Measurements from ENCODE around the gene CDK14. TPM values are rescaled to one million over a fixed set of nuclear protein-coding genes. Genes with fewer than 3 reads are reported as not detected.

Gene CDK14
- total RNA-seq (10 to 100 TPM; 12.2 to 37.7 (median 26.3) TPM), polyA plus RNA-seq (10 to 100 TPM in 1 of 2 donors, 1 to 10 TPM in 1; 2.9 to 13.9 TPM)
- long read RNA-seq, donor 1, full-length matches to known transcripts: 5 of 10 reads
- long read RNA-seq, donor 1, partial matches to known transcripts: 2 of 10 reads
- long read RNA-seq, donor 1, other reads (novel, unspliced or antisense): 3 of 10 reads
- long read RNA-seq, donor 2, full-length matches to known transcripts: 10 of 16 reads
- long read RNA-seq, donor 2, partial matches to known transcripts: 3 of 16 reads
- long read RNA-seq, donor 2, other reads (novel, unspliced or antisense): 3 of 16 reads
- long read RNA-seq, donor 3, full-length matches to known transcripts: 10 of 19 reads
- long read RNA-seq, donor 3, partial matches to known transcripts: 4 of 19 reads
- long read RNA-seq, donor 3, other reads (novel, unspliced or antisense): 5 of 19 reads

- ATAC-seq (peak; percentile 35 to 84 (median 68)), DNase-seq (peak; percentile 78 to 90 (median 85))
- intact Hi-C loops (cut with DNase I): loop anchor here in 2 of 10 donors (2.0 to 5.0 kb wide), 2 partner anchors 29 to 44 kb away; no protein-coding TSS in a partner anchor
- TF ChIP-seq, protein P1, sequence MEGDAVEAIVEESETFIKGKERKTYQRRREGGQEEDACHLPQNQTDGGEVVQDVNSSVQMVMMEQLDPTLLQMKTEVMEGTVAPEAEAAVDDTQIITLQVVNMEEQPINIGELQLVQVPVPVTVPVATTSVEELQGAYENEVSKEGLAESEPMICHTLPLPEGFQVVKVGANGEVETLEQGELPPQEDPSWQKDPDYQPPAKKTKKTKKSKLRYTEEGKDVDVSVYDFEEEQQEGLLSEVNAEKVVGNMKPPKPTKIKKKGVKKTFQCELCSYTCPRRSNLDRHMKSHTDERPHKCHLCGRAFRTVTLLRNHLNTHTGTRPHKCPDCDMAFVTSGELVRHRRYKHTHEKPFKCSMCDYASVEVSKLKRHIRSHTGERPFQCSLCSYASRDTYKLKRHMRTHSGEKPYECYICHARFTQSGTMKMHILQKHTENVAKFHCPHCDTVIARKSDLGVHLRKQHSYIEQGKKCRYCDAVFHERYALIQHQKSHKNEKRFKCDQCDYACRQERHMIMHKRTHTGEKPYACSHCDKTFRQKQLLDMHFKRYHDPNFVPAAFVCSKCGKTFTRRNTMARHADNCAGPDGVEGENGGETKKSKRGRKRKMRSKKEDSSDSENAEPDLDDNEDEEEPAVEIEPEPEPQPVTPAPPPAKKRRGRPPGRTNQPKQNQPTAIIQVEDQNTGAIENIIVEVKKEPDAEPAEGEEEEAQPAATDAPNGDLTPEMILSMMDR (IDR thresholded peaks at IDR 0.05): peak; percentile 24 to 60 (median 49)
- TF ChIP-seq POLR2A (IDR thresholded peaks at IDR 0.05): no peak
- Histone ChIP-seq H3K4me1 (peaks cover 0 to 37% (median 15%) of the 10 kb centered on the region in 12 donors), H3K27ac (peak within 1 kb of the TSS; percentile 80 to 88 (median 84)), H3K36me3 (no peaks in the 10 kb centered on the region), H3K9me3 (no peaks in the 10 kb centered on the region), H3K27me3 (no peaks in the 10 kb centered on the region), H3K4me3 (peak within 1 kb of the TSS; percentile 73 to 93 (median 85))
- WGBS, 4 donors: 0 to 1% (median 1%) methylated on average over 46 to 118 of the region's 118 CpGs
These were observed at the start of gene CDK14 for GRCh38 chr7:90595801-90596670. CDK14 (plus strand) TSS chr7:90596321; CDS start chr7:90596628, 307 bp downstream.

DNA sequence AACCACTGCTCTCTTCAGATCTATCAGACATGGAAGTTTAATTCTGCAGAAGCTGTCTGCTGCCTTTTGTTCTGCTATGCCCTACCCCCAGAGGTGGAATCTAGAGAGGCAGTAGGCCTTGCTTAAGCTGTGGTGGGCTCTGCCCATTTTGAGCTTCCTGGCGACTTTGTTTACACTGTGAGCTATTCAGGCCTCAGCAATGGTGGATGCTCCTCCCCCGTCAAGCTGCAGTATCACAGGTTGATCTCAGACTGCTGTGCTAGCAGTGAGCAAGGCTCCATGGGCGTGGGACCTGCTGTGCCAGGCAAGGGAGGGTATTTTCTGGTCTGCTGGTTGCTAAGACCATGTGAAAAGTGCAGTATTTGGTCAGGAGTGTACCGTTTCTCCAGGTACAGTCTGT is 45.1 kb upstream of the CDK14 start:
- WGBS, 4 donors: 77 to 100% (median 80%) methylated on average over 2 to 4 of the region's 4 CpGs
- Histone ChIP-seq H3K4me1 (no peaks in the 10 kb centered on the region), H3K27ac (no peak overlapping the region), H3K27me3 (no peaks in the 10 kb centered on the region), H3K9me3 (no peaks in the 10 kb centered on the region), H3K36me3 (no peaks in the 10 kb centered on the region), H3K4me3 (no peak overlapping the region)
- intact Hi-C loops (cut with DNase I): loop anchor here in 6 of 10 donors (5.0 kb wide), 4 partner anchors 46 to 486 kb away; partner anchors contain the start of gene CDK14 (in 1 of the 6)
- no peak for ATAC-seq
- no peak for DNase-seq
- TF ChIP-seq POLR2A (IDR thresholded peaks at IDR 0.05): no peak
- TF ChIP-seq, protein P1 (IDR thresholded peaks at IDR 0.05): no peak

DNA sequence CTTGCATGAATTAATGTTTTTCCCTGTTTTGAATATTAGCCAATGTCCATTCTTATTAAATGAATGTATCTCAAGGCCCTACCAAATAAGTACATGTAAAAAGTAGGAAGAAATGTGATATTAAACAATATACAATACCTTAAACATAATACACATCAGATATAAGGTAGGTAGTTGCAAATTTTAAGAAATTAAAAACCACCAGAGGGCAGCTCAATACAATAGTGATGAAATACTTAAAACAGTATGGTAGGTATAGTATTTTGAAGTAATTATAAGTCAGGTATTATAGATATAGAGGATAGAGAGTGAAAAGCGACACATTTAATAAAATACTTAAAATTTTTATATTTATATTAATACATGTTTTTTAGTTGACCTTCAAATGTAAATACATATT is 43.6 kb upstream of the CDK14 start:
- TF ChIP-seq POLR2A (IDR thresholded peaks at IDR 0.05): no peak
- TF ChIP-seq, protein P1 (IDR thresholded peaks at IDR 0.05): peak in 11 of 12 donors; percentile 18 to 63 (median 49)
- no peak overlapping the region for H3K27ac ChIP-seq
- no peak for DNase-seq
- peak in 1 of 4 donors; percentile 57 for ATAC-seq
- 49 to 71% (median 56%) methylated on average over 1 of the region's 1 CpG for WGBS, 4 donors
- H3K4me1 ChIP-seq: no peaks in the 10 kb centered on the region
- intact Hi-C loops (cut with DNase I): loop anchor here in 9 of 10 donors (1.0 to 5.0 kb wide), 9 partner anchors 45 to 485 kb away; partner anchors contain the start of gene CDK14 (in 1 of the 9)
- H3K36me3 ChIP-seq: no peaks in the 10 kb centered on the region
- H3K9me3 ChIP-seq: no peaks in the 10 kb centered on the region
- no peaks in the 10 kb centered on the region for H3K27me3 ChIP-seq
- no peak overlapping the region for H3K4me3 ChIP-seq

Data from heart left ventricle (tissue), 16 donors.